Measurements from ENCODE around the gene NCAPG2.
"Not testable (repeated sequence)": the region's sequence is repeated elsewhere in the genome, so short reads cannot be mapped to it uniquely, and the experiment has no call there.

The NCAPG2 gene

DNA sequence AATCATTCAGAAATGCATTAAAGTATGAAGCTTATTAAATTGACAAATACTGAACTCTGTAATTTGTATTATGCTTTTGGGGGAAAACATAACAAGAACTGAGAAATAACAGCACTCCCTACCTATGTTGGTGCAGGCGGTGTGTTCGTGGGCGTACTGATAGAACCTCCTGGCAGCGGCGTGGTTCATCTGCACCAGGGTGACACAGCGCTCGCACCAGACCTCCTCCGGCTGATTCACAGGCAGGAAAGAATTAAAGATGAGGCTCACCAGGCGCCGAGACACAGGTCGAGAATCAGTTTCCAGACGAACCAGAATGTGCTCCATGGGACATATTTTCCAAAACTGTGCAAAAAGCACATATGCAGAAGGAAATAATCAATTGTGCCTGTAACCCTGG lies 40.2 kb downstream of the NCAPG2 start:
- no peak for DNase-seq

DNA sequence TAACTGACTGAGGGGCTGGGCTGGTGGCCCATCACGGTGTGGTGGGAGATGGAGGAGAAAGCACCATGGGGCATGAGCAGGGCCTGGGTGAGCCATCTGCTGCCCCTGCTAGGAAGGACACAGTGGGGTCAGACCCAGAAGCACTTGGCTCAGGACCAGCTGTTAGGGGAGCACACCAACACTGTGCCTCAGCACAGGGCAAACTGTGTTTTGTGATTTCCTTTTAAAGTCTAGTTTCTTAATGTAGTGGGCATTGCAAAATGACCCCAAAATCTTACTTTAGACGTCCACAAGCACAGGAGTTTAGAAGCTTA lies 41.2 kb downstream of the NCAPG2 start:
- no peak for DNase-seq

DNA sequence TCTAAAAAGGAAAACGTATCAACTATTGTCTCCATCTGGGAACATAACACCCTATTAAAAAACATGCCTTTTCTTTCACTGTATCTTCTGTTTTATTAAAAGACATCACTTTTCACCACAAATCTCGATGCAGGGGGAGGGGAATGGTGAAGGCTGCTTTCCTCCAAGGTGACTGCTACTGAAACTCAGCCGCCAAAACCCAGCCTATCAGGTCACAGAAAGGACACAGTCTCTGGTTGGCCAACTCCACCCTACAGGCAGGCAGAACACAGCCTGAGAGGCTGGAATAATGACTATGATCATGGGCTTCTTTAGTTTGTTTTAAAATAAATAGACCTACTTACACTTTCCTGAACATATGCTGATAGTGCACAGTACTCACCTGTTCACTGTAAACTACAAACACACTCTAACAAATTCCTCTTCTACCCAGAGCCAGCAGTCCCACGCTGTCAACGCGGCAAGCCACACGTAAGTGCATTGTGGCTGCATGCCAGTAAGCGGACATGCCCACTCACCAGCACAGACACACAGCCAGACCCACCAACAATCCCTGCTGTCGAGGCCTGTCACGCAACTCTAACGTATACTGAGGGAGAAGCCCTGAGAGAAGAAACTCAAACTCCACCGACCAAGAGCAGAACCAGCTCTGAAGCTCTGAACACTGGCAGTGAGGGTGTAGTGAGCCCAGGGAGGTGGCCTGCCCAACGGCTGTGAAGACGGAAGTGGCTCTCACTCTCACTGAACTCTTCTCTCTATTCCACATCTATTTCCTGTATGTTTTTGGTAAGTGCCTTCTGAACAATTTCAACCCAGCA lies 41.8 kb downstream of the NCAPG2 start:
- no peak for DNase-seq

DNA sequence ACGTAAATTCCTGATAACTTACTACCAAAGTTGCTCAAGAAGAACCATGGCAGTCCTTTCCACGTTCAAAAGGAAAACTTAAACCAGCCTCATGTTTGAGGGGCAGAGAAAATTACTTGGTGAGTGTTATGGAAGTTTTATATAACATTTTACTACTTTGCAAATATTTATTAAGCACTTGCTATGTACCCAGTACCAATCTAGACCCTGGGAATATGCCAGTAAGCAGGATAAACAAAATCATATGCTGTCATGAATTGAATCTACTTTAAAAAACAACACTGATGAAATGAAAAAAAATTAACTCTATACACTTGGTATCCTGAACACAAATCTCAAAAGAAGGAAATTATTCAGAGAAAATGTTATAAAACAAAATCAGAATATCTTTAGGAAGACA lies 46.1 kb downstream of the NCAPG2 start:
- no peak for DNase-seq

DNA sequence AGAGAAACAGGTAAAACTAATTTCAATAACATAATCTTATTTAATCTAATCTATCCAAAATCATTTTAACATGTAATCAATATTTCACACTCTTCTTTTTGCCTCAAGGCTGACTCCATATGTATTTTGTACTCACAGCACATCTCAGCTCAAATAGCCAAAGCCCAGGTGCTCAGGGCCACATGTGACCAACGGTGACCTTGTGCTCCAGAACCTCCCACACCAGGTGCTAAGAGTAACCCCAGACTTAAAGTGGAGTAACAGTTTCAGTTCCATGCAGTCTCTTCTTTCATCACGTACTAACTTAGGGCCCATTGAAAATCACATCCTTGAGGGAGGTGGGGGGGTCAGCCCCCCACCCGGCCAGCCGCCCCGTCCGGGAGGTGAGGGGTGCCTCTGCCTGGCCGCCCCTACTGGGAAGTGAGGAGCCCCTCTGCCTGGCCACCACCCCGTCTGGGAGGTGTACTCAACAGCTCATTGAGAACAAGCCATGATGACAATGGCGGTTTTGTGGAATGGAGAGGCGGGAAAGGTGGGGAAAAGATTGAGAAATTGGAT lies 47.3 kb downstream of the NCAPG2 start:
- DNase-seq = no peak

DNA sequence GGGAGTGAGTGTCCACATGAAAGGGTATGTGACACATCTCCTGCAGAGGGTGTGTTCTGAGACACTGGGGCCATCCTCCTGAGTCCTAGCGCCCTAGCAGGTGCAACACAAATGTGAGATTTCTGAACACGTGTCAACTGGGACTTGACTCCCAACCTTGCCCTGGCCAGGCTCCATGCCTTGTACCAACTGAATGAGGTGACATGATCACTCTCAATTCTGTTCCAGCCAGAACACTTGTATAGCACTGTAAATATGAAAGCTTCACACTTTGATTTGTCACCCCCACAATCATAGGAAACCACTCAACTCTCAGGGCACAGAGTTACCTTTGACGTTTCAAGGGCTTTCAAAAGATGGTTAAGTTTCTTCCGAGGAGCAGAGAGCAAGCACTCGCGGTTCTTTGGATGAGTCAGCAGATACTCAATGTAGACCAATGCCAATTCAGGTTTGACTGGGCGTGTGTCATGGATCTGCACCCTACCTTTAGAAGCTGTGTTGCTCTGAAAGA lies 48.6 kb downstream of the NCAPG2 start:
- DNase-seq = no peak

DNA sequence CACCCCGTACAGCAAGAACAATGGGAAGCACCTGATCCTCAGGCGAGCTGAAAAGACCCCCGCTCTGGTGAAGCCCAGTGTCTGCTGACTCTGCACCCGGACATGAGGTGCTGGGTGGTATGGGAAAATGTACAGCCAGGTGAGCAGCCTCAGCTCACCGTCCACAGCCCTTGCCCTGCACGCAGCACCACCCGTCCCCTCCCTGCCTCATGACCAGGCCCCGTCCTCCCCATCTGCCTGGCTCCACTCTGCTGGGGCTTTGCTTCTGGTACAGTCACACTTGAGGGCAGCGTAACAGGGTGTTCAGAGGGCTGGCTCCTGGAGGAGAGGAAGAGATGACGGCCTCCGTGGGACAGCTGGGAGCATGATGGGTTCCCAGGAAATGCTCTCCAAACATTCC lies 49.1 kb downstream of the NCAPG2 start:
- no peak for DNase-seq

DNA sequence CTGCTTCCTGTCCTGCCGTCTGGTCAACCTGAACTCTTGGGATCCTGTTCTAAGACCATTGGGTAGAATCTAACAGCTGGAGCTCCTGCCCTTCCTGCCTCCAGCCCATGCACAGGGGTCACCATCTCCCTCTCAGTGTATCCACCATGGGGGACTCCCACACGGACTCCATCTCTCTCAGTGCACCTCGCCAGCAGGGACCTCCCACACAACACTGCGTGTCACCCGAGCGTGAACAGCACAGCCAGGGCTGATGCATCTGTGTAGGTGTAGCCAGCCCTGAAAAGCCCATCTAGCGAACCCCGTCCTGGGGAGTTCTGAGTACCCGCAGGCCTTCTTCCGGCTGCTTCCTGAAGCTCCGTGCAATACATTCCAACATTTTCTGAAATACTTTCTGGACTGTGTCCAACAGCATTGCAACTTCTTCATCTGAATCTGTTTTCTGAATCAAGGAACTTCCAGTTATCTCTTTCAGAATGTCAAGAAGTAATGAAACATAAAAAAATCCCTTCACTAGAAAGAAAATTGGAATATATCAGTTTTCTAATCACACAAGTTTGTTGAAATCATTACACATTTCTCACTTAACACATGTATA lies 52.5 kb downstream of the NCAPG2 start:
- no peak for DNase-seq

DNA sequence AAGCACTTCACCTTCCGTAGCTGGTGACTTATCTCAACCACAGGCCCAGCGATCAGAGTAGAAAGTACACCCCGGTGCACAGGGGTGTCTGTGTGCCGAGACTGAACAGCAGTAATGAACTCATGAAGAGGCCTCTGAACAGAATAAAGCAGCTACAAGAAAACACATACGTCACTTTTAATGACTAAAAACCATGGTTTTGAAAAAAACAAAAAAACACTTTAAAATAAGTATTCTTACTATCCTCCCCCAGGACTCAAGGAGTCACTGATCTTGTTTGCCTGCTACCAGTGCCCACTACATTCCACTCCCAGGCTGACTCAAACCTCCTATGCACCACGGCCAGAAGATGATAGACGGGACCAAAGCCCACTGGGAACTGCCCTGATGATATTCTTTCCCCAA lies 53.8 kb downstream of the NCAPG2 start:
- no peak for DNase-seq

DNA sequence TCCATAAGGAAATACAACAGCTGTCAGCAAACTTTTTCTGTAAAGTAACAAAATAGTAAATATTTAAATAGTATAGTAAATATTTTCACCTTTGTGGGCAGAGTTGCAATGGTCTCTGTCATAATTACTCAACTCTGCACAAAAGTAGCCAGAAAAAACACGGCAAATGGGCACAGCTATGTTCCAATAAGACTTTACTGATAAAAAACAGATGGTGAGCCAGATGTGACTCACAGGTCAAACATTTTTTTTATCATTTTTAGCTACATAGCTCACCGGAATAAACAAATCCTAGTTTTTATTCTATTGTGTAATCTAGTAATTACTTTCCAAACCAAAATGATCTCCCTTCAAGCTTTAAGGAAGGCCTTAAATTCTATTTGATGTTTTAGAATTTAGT lies 55.3 kb downstream of the NCAPG2 start:
- DNase-seq = peak; percentile 27

DNA sequence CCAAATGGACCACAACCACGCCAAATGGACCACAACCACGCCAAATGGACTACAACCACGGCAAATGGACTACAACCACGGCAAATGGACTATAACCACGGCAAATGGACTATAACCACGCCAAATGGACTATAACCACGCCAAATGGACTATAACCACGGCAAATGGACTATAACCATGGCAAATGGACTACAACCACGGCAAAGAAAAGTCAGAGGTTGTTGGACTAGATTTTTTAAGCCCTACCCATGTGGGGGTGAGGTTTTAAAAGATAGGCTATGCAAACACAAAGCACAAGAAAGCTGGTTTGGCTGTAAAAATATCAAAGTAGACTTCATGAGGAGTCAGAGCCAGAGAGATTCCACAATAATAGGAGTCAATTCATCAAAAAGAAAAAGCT lies 55.8 kb downstream of the NCAPG2 start:
- no peak for DNase-seq

DNA sequence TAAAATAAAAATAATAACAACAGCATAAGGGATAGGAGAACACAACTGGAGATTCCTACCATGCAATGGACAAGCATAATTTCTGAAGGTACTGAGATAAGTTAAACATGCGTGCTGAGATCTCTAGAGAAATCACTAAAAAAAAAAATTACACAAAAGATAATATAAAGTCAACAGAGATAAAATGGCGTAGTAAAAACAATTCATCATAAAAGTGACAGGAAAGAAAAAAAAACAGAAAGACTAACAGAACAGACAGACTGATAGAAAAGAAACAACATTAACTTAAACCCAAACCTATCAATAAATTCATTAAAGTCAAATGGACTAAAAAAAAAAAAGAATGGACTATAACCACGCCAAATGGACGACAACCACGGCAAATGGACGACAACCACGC lies 56.4 kb downstream of the NCAPG2 start:
- no peak for DNase-seq

DNA sequence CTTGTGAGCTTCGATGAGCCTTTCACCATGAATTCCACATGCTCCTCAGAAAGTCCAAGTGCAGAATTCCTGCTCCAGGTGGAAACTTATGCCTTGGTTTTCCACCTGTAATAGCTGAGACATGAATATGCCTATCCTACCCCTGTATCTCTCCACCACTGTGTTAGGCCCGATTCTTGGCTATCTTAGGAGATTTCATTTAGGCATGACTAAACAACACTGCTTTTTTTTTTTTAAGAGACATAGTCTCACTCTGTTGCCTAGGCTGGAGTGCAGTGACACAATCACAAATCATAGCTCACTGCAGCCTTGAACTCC lies 57.2 kb downstream of the NCAPG2 start:
- DNase-seq = no peak

DNA sequence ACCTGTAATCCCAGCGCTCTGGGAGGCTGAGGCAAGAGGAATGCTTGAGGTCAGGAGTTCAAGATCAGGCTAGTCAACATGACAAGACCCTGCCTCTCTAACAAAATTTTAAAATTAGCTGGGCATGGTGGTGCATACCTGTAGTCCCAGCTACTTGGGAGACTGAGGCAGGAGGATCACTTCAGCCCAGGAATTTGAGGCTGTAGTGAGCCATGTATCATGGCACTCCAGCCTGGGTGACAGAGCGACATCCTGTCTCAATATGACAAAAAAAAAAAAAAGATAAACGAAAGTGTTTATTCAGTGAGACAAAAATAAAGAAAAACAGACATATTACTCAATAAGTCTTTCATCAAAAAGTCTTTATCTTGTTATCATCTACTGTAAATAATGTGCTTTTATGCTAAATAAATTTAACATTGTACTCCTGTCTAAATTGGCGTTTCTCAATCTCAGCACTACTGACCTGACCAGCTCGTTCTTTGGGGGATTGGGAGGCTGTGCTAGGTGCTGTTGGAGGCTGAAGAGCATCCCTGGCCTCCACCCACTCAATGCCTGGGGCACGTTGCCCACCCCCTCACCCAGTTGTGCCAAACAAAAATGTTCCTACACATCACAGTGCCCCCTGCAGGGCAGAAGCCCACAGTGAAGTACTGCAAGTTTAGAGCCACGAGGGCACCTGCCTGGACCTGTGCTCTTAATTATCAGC lies 57.7 kb downstream of the NCAPG2 start:
- DNase-seq = peak; percentile 12

DNA sequence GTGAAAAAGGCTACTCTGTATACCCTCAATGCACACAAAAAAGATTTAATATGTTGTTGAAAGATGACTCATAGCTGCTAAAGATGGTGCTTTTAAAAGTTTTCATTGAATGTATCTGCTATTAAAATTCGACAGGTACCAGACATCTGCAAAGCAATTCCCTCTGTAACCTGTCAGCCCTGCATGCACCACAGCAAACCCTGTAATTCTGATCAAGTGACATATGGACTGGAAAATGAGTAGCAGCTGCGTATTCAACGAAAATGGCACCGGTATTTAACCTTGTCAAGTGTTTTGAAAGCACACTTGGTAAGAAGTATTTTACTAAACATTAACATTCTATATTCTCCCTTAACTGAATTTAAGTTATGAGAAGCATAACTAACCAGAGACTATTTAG lies 58.8 kb downstream of the NCAPG2 start:
- peak; percentile 77 for DNase-seq

DNA sequence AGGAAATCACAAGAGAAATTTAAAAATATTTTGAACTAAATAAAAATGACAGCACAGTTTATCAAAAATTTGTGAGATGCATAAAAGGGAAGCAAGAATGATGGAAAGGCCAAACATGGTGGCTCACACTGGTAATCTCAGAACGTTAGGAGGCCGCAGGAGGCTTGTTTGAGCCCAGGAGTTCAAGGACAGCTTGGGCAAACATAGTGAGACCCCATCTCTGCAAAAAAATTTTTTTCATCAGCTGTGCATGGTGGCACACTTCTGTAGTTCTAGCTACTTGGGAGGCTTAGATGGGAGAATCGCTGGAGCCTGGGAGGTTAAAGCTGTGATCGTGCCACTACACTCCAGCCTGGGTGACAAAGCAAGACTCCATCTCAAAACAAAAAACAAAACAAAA lies 62.5 kb downstream of the NCAPG2 start:
- DNase-seq = no peak

DNA sequence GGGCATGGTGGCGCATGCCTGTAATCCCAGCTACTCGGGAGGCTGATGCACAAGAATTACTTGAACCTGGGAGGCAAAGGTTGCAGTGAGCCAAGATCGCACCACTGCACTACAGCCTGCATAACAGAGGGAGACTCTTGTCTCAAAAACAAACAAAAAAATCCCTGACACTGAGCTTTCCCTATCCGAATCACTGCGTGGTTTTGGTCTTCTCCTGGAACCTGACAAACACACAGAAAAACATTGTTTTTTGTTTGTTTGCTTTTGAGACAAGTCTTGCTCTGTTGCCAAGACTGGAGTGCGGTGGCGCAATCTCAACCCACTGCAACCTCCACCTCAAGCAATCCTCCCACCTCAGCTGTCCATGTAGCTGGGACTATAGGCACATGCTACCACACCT lies 66.6 kb downstream of the NCAPG2 start:
- DNase-seq = no peak

DNA sequence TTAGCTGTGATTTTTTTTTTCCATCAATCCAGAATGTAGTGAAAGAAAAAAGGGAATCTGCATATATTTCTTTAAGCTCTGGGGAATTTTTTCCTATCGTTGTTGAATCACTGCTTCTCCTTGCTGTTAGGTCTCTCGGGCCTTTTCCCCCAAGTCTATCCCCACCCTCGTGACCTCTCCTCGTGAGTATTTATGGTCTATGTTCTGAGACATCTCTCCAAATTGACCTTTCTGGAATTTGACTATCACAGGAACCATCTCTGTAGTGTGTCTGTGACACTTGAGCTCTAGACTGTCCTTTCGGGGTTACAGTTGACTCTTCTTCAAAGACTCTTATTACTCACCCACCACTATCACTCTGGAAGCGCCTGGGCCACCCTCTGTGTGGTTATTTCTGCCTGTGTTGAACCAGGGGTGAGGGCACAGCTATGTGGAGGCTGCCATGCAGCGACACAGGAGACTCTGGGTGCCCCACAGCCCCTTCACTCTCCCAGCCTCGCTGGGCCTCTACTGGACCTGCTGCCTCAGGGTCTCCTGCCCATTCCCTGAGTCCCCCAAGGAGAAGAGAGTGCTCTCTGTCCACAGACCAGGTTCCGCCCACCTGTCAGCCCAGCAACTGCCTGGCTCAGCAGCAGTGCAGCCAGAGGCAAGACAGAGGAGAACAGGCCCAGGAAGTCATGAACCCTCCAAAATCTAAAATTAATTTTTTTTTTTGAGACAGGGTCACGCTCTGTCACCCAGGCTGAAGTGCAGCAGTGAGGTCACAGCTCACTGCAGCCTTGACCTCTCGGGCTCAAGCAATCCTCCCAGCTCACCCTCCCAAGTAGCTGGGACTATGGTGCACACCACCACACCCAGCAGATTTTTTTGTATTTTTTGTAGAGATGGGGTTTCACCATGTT lies 71.3 kb downstream of the NCAPG2 start:
- DNase-seq = no peak

DNA sequence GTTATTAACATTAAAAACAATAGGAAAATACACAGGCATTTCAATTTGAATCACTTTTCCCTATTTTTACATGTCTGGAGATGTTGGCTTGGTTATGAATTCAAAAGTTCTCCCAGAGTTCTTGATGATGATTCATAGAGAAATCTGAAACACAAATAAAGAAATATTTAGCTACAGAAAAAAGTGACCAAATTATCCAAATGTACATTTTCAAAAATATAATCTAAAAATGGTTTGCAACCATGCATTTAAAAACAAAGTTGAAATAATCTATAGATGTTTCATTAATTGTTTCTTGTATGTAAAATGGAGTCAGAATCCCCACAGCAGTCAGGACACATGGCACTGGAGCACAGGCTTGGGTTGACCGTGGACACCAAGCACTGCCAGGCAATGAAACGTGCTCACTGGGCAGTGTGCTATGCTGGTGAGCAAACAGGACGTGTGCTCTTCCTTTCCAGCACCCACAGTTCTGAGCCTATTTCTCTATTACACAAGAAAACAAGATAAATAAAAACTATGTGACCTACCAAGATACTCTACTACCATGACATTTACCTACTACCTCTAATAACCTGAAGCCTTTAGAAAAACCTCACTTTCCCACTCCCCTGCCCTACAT lies 72.9 kb downstream of the NCAPG2 start:
- no peak for DNase-seq

DNA sequence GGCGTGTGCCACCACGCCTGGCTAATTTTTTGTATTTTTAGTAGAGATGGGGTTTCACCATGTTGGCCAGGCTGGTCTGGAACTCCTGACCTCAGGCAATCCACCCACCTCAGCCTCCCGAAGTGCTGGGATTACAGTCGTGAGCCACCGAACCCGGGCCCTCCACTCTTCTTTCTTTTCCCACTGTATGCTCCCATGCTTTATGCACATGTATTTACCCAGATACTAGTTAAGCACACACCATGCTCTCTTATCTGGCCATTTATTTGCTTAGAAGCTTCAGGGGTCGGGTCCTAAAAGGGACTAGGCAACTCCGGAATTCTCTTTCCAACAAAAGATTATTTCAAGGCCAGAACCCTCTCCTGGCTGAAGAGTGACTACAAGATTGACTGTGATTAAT lies 78.3 kb downstream of the NCAPG2 start:
- DNase-seq = not testable (repeated sequence)

DNA sequence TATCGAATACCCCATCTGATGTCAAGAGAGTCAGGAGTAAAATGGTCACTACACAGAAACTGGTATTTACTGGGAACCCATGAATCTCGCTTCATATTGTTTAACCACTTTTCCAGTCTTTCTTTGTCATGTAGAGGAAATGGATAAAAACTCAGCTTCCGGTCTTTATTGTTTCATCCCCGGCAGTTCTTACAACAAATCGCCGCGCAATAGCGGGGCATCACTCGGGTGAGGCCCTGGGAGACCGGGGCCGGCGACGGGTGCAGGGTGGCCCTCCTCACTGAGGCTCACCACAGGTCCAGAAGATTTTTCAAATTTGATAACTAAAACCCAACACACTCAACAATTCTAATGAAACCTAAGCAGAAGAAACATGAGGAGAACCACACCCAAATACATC lies 81.4 kb downstream of the NCAPG2 start:
- no peak for DNase-seq

DNA sequence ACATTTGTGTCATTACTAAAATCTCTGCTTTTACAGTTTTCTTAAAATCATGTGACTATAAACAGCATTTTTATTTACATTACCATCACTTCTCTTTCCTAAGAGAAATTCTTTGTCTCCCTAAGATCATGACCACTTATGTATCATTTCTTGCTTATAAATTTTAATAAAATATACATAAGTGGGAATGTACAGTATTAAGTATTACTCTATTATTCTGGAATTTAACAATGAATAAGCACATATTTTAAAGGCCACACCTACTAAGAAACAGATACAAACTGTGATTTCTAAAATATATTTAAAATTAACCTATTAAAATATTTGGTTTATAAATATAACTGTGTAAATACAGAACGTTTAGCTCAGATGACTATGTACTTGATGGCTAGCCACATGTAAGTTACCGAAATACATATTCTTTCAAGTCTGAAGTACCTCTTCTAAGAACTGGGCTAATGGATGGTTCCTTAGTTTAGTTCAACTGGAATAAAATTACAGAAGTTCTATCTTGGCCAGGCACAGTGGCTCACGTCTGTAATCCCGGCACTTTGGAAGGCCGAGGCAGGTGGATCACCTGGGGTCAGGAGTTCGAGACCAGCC lies 83.7 kb downstream of the NCAPG2 start:
- no peak for DNase-seq
